Smooth muscle cell (in vitro differentiated cells): ENCODE measurements around the gene SLC7A10. TPM values are rescaled to one million over a fixed set of nuclear protein-coding genes. Genes with fewer than 3 reads are reported as not detected.

Experiments
- DNase-seq: peaks from one replicate; lab custom pipeline; 2025; ENCODE audit not compliant: unreplicated experiment; lab: John Stamatoyannopoulos, UW
- H2AFZ ChIP-seq: fragments of 200-600 bp; sonication (generic); 2 replicates; pipeline ENCODE4 v1.6.0; 2016; ENCODE audit warnings: antibody characterized with exemption, low read depth, mild to moderate bottlenecking
- H3F3A ChIP-seq: fragments of 200-600 bp; sonication (generic); 2 replicates; pipeline ENCODE4 v1.6.0; 2017; ENCODE audit warnings: antibody characterized with exemption, low read depth
- H3K27ac ChIP-seq: fragments of 200-600 bp; sonication (generic); 2 replicates; pipeline ENCODE4 v1.5.1; 2016; ENCODE audit warnings: low read depth, mild to moderate bottlenecking
- H3K27me3 ChIP-seq: fragments of 200-600 bp; sonication (generic); 2 replicates; pipeline ENCODE4 v1.6.1; 2016; ENCODE audit warnings: low read depth, mild to moderate bottlenecking
- H3K36me3 ChIP-seq: fragments of 200-600 bp; sonication (generic); 2 replicates; pipeline ENCODE4 v1.5.1; 2016; ENCODE audit warnings: low read depth
- H3K4me1 ChIP-seq: fragments of 200-600 bp; sonication (generic); 2 replicates; pipeline ENCODE4 v1.5.1; 2016; ENCODE audit warnings: low read depth
- H3K4me2 ChIP-seq: fragments of 200-600 bp; sonication (generic); 2 replicates; pipeline ENCODE4 v1.6.0; 2016; ENCODE audit warnings: mild to moderate bottlenecking
- H3K4me3 ChIP-seq: fragments of 200-600 bp; sonication (generic); 2 replicates; pipeline ENCODE4 v1.5.1; 2016; ENCODE audit warnings: mild to moderate bottlenecking
- H3K79me2 ChIP-seq: fragments of 200-600 bp; sonication (generic); 2 replicates; pipeline ENCODE4 v1.6.0; 2016; ENCODE audit warnings: low read depth, mild to moderate bottlenecking
- H3K9ac ChIP-seq: fragments of 200-600 bp; sonication (generic); 2 replicates; pipeline ENCODE4 v1.6.0; 2016; ENCODE audit warnings: low read depth
- H3K9me3 ChIP-seq: fragments of 200-600 bp; sonication (generic); replicated peaks from 2 replicates; pipeline ENCODE4 v1.5.1; 2016; ENCODE audit warnings: low read depth
- H4K20me1 ChIP-seq: fragments of 200-600 bp; sonication (generic); 2 replicates; pipeline ENCODE4 v1.6.0; 2016; ENCODE audit warnings: low read depth
- WGBS: methylation state at CpG from one replicate; pipeline ENCODE4 v1.1.7; 2016; ENCODE audit warnings: low lambda C conversion rate; 5-methylcytosine and 5-hydroxymethylcytosine counted together
- polyA plus RNA-seq: library from polyadenylated mRNA; unstranded; fragments of >200 nt; fragmentation: Nextera tagmentation; extraction: Ambion mirVana; gene quantifications from 2 replicates; pipeline ENCODE4 v1.2.1, GENCODE V29; 2016
- total RNA-seq: library from RNA; depleted of rRNA; stranded (reverse); fragments of >200 nt; gene quantifications from 2 replicates; pipeline ENCODE4 v1.2.3, GENCODE V29; 2014
- TF ChIP-seq, protein P1 (sequence below): fragments of 200-600 bp; sonication (generic); IDR thresholded peaks from 2 replicates; pipeline ENCODE4 v1.5.1; 2017; ENCODE audit warnings: borderline replicate concordance, mild to moderate bottlenecking, antibody characterized with exemption; ENCODE audit not compliant: insufficient read depth, poor library complexity, severe bottlenecking

SLC7A10 gene
- total and polyA plus RNA-seq, 2 experiments from 2014 or later: 0.51 TPM; not detected in 1

DNA sequence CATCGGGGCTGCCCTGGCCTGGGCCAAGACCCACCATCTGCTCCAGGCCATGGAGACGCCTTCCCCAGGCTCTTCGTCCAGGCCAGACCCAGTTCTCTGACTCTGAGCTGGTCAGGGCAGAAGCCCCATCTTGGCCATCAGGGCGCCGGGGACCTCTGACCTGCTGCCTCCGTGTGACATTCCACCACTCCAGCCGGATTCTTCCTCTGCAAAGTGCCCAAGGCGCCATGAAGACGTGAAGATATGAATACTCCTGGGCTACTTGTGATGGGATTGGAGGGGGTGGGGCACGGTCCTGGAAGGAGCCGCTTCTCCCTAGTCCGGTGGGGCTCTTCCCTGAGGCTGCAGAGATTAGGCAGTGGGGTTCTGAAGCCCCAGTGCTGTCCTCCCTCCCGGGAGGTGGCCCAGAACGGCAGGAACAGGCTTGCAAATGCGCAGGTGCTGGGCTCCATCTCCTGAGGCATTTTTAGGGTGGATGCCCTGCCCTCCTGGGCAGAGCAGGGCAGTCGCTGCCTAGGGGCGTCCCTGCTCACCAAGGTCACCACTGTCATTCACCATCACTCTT lies 26.0 kb upstream of the SLC7A10 start:
- no peaks in the 10 kb centered on the region for H3F3A ChIP-seq
- 86% methylated on average over 17 of the region's 17 CpGs for WGBS
- DNase-seq: no peak
- no peak overlapping the region for H3K4me3 ChIP-seq
- H3K27ac ChIP-seq: no peak overlapping the region
- no peak overlapping the region for H3K4me2 ChIP-seq
- H3K27me3 ChIP-seq: no peaks in the 10 kb centered on the region
- H4K20me1 ChIP-seq: no peaks in the 10 kb centered on the region
- no peak overlapping the region for H2AFZ ChIP-seq
- no peaks in the 10 kb centered on the region for H3K9me3 ChIP-seq
- TF ChIP-seq, protein P1, sequence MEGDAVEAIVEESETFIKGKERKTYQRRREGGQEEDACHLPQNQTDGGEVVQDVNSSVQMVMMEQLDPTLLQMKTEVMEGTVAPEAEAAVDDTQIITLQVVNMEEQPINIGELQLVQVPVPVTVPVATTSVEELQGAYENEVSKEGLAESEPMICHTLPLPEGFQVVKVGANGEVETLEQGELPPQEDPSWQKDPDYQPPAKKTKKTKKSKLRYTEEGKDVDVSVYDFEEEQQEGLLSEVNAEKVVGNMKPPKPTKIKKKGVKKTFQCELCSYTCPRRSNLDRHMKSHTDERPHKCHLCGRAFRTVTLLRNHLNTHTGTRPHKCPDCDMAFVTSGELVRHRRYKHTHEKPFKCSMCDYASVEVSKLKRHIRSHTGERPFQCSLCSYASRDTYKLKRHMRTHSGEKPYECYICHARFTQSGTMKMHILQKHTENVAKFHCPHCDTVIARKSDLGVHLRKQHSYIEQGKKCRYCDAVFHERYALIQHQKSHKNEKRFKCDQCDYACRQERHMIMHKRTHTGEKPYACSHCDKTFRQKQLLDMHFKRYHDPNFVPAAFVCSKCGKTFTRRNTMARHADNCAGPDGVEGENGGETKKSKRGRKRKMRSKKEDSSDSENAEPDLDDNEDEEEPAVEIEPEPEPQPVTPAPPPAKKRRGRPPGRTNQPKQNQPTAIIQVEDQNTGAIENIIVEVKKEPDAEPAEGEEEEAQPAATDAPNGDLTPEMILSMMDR: no peak
- H3K9ac ChIP-seq: no peak overlapping the region
- H3K4me1 ChIP-seq: no peaks in the 10 kb centered on the region
- no peaks in the 10 kb centered on the region for H3K36me3 ChIP-seq
- no peaks in the 10 kb centered on the region for H3K79me2 ChIP-seq

DNA sequence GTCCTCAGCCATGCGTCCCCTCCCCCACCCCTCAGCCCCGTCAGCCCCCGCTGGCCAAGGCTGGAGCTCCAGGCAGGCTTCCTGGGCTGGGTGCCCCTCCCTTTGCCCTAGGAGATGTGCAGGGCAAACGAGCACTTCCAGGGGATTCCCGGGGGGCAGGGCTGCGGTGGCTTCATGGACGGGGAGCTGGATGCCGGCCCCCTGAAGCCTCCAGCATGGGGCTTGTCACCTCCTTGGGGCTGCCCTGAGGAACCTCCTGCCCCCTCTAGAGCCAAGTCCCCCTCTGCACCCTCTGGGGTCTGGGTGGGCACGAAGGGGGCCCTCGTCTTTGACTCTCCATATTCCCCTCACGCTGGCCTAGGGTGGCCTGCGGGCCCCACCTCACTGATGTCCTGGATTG lies 25.4 kb upstream of the SLC7A10 start:
- 64% methylated on average over 9 of the region's 12 CpGs for WGBS
- H3K4me3 ChIP-seq: no peak overlapping the region
- DNase-seq: no peak
- H3K9ac ChIP-seq: no peak overlapping the region
- H4K20me1 ChIP-seq: no peaks in the 10 kb centered on the region
- H3F3A ChIP-seq: no peaks in the 10 kb centered on the region
- no peaks in the 10 kb centered on the region for H3K27me3 ChIP-seq
- no peak overlapping the region for H3K4me2 ChIP-seq
- H3K79me2 ChIP-seq: no peaks in the 10 kb centered on the region
- no peaks in the 10 kb centered on the region for H3K36me3 ChIP-seq
- no peak overlapping the region for H3K27ac ChIP-seq
- no peaks in the 10 kb centered on the region for H3K9me3 ChIP-seq
- TF ChIP-seq, protein P1: no peak
- H3K4me1 ChIP-seq: no peaks in the 10 kb centered on the region
- H2AFZ ChIP-seq: no peak overlapping the region

DNA sequence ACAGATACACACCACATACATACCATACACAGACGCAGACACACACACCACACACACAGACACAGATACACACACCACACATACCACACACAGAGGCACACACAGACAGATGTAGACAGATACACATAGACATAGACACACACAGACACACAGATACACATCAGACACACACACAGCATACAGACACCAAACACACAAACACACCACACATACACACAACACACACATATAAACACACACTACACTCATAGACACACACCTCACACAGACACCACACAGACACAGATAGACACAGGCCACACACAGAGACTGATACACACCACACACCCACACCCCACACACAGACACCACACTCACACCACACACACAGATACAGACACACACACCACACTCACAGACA lies 24.9 kb upstream of the SLC7A10 start:
- Histone ChIP-seq H3K36me3 (no peaks in the 10 kb centered on the region), H3K4me1 (no peaks in the 10 kb centered on the region), H3K9me3 (no peaks in the 10 kb centered on the region), H3K9ac (no peak overlapping the region), H3K4me2 (no peak overlapping the region), H3K79me2 (no peaks in the 10 kb centered on the region), H4K20me1 (no peaks in the 10 kb centered on the region), H3K4me3 (no peak overlapping the region), H3K27me3 (no peaks in the 10 kb centered on the region), H3K27ac (no peak overlapping the region), H2AFZ (no peak overlapping the region), H3F3A (no peaks in the 10 kb centered on the region)
- TF ChIP-seq, protein P1: no peak
- DNase-seq: no peak
- 100% methylated on average over 1 of the region's 1 CpG for WGBS

- 86% methylated on average over 3 of the region's 3 CpGs for WGBS
- no peaks in the 10 kb centered on the region for H3K9me3 ChIP-seq
Measured at GRCh38 chr19:33249740-33250366, 24.2 kb upstream of the SLC7A10 start.

More at GRCh38 chr19:33249740-33250366, 24.2 kb upstream of the SLC7A10 start:
- Histone ChIP-seq H3K9ac (no peak overlapping the region), H3K27ac (no peak overlapping the region), H4K20me1 (no peaks in the 10 kb centered on the region), H3K36me3 (no peaks in the 10 kb centered on the region), H3F3A (no peaks in the 10 kb centered on the region), H2AFZ (no peak overlapping the region), H3K4me1 (no peaks in the 10 kb centered on the region), H3K4me2 (no peak overlapping the region), H3K4me3 (no peak overlapping the region), H3K27me3 (no peaks in the 10 kb centered on the region), H3K79me2 (no peaks in the 10 kb centered on the region)
- no peak for DNase-seq
- TF ChIP-seq, protein P1: no peak
